ENCODE data around the gene UNK.
A peak's percentile ranks its signal among the peaks of the same experiment; 100 is the strongest.
"Not testable (repeated sequence)": the region's sequence is repeated elsewhere in the genome, so short reads cannot be mapped to it uniquely, and the experiment has no call there.

UNK gene

GRCh38 chr17:75774471-75774990, 10.1 kb upstream of the UNK start:
- DNase-seq: no peak

DNA sequence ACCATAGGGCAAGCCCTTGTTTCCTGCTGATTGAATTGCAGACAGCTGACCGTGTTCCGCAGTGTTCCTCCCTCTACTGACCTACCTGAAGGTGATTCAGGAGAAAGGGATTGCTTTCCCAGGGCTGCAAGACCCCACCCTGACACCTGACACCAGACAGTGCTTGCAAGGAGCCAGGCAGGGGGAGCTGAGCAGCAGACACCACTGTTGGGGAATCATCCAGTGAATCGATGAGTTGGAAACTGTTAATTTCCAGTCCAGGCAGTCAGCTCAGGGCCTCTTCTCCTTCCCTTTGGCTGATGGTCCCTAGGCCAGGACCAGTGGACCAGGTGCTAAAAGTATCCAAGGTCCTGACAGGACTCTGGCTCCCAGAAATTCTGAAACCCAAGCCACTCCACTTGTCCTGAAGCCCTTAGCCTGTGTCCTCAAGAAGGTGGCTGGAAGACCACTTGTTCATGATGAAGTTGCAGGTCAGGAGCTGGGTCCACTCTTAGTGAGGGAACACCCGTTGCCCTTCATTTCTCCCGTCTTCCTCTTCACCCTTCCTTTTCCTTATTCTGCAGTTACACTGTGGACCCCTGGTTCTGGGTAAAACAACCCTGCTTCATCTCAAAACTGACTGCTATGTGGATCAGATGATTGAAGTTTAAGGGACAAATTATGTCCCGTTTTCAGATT, 9.5 kb upstream of the UNK start:
- no peak for DNase-seq

DNA sequence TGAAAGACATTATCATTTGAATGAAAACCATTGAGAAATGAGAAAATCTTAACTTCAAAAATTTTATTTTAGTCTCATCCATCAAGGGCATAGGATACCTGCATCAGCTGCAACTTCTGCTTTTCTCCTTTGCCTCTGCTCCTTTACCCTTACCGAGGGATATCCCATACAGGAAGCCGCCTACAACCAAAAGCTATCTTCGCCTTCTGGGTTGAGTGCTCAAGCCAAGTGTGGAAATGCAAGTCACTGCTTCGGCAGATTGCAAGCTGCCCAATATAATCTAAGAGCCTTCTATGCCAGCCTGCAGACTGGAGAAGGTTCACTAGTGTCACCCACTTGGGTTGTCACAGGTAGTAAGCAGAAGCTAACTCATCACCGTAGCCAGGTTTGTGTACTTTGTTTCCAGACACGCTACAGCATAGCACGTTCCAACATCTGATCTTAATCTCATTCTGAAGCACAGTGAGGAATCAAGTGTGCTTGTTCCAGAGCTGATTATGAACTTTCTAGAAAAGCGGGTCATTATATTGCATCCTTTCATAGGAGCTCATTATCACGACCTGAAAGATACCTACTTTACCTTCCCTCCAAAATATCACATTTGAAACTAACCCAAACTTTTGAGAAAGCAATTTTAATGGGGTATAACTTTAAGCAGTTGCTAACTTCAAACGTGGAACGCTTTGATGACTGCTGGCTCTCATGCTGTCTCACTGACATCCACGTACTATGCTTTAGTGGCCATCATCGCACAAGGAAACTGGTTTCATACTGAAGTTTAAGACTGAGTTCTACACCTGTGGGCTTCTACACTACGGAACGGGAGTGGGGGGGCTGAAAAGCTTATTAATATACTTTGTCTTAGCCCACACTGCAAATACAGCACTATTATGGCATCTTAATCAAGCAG, 8.0 kb upstream of the UNK start:
- DNase-seq: no peak

DNA sequence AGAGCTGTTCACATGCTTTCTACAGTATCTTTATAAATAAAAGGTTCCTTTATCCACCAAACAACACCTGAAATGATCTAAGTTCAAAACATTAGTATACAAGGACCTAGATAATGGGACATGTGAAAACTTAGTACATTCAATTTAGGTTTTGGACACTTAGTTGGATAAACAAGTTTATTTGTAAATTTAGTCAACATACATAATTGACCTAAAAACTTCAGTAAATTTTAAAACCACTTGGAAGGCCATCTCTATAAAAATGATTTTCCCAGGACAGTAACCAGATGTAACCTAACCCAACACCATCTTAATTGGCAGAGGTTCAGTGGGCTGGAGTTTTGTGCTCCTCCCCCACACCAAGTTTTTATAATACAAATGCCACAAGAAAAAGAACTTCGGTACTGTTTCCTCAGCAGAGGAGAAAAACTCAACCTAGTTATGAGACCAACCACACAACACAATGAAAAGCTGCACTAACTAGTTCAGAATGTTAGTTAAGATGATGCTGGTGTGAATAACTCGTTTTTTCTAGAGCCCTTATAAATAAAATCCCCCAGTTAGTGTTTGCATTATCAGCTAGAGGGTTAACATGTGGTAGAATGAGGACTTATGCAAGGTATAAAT, 7.2 kb upstream of the UNK start:
- DNase-seq: no peak

DNA sequence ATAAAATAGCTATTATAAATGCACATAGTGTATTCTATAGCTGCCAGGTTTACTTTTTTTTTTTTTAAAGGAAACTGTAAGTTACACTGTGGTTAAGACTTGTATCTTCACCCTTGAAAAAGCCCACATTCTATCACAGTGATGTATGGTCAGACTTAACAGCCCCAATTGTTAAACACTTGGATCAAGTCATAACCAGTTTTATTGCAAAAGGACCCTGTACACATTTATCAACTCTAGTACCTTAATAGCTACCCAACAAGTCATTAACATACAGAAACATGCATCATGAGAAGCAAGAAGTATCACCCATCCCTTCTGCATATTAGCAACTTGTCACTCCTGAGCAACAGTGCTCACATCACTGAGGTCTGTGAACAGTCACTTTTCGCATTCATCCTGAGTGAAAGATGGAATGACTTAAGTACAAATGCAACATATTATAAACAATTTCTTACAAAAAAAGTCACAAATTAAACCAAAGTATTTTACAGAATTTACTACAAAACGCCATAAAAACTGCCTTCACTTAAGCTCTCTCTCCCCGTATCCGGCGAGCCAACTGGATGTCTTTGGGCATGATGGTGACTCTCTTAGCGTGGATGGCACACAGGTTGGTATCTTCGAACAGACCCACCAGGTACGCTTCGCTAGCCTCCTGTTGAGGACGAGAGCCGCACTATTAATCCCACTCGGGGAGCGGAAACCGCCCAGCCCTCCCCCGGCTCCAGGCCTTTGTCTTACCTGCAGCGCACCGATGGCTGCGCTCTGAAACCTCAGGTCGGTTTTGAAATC, 6.3 kb upstream of the UNK start:
- not testable (repeated sequence) for DNase-seq

DNA sequence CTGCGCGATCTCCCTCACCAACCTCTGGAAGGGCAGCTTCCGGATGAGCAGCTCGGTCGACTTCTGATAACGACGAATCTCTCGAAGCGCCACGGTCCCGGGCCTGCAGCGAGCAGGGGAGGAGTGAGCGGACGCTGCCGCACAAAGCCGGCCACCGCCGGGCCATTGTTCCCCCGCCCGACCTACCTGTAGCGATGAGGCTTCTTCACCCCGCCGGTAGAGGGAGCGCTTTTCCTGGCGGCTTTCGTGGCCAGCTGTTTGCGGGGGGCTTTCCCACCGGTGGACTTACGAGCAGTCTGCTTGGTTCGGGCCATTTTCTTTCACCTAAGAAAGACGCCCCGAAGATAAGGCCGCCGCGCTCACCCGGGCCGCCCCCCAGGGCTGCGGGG, 5.8 kb upstream of the UNK start:
- no peak for DNase-seq

DNA sequence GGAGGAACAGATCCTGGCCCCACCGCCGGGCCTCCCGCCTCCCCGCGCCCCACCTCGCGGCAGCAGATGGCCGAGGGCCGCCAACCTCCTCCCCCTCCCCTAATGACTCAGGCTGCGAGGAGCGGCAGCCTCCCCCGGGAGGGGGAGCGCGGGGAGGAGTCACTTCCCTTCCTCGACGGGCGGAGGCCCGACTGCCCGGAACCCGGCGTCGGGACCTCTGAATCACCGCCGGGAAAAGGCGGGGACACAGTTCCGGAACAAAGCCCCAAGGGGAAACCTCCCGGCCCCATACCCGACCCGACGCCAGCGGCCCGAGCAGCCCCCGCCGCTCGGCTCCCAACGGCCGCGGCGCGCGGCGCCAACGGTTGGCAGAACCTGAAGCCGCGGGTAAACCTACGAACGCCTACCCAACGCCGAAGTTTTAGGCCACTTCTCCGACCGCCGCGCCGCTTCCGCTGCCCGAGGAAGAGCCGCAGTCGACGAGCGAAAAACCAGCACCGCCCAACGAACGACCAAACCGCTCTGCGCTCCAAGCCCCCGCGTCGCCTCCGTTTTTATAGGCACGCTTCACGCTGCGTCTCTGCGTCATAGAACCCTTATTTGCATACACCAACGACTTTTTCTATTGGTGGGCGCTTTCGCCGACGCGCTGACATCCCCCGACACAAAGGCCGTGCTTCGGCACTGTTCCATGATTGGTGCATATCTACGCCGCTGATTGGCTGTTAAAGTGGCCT, 5.2 kb upstream of the UNK start:
- DNase-seq: peak; percentile 100

DNA sequence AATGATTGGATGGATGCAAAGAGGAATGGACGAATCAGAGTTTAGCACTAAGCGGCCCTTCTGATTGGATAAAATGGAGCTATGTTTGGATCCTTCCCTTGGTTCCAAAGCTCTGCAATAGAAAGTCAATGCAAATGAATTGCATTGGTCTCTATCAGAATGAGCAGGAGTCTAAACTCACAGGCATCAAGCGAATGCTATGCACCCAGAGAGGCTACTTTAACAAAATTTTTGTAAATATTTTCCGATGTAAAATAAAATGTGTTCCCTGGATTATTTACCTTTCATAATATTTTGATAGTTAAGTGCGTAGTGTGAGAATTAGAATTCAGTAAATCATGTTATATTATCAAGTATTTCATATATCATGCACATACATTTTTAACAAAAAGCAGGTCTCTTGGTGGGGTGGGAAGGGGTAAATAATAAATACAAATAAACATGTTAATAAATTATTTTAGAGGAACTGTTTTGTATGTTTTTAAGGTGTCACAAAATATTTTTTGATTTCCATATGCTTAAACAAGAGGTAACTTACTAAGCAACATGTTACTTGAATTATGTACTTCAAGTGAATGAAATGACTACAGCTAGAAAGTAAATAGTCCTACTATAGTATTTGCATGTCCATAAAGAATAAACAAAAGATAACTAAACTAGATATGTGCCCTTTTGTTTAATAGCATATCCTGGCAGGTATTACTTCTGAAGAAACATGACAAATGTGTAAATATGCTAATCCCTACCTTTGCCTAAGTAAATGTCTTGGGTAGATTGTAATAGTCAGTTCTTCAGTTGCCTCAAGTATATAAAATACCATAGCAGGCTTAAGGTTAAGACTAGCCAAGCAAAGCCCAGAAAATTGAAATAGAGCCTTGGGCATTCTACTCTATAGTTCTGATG, 4.4 kb upstream of the UNK start:
- no peak for DNase-seq

DNA sequence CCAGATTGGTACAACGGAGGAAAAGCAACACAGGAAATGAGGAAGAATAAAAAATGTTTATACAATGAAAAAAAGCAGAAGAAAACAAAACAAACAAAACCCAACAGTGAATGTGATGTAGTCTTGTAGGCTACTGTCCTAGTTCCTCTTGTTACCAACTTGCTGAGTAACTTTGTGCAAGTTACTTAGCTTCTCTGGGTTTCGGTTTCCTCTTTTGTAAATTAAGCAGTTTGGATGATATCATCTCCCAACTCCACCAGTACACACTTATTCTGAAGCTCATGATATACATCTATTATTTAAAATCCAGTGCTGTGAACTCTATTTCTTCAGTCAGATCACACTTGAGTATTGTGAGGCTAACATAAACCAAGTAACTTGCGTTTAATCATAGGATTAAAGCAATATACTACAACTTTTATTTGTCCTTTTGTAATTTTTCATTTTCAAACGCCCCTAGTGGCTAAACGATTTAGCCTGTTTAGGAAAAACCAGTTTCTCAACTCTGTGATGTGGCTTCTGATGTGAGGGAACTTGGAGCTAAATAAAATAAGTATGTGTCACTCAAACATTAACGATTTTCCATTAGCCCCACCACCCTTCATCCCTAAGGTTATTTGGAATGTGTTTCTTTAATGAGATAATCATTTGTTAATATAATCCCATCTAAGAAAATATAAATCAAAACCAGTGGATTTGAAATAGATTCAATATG, 1.4 kb upstream of the UNK start:
- DNase-seq: peak; percentile 63

DNA sequence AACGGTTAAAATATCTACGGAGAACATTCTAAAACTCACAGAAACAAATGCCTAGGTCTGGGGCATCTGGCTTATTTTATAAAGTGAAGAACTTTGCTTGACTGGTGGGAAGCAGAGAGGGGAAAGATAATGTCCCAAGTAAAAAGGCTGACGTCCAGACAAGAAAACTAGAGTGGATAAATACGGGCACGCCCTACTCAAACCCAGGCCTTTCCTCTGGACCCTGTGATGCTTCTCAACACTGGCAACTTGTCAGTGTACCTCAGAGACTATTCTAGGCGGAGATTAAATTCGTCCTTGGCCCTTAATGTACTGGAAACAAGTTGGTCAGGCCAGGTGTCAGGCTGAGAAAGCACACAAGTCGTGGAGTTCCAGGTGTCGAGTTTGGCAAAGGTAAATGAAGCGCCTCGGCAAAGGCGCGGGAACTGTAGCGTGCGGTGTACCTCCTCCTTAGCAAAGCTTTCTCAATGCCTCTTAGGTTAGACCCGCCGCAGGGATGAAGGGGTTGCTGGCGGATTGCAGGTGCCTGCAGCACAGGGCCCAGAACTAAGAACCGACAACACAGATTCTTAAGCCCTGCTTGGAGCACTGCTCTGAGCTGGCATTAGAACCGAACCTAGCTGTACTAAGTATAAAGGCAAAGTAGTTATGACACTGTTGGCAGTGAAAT, 668 bp upstream of the UNK start:
- no peak for DNase-seq

DNA sequence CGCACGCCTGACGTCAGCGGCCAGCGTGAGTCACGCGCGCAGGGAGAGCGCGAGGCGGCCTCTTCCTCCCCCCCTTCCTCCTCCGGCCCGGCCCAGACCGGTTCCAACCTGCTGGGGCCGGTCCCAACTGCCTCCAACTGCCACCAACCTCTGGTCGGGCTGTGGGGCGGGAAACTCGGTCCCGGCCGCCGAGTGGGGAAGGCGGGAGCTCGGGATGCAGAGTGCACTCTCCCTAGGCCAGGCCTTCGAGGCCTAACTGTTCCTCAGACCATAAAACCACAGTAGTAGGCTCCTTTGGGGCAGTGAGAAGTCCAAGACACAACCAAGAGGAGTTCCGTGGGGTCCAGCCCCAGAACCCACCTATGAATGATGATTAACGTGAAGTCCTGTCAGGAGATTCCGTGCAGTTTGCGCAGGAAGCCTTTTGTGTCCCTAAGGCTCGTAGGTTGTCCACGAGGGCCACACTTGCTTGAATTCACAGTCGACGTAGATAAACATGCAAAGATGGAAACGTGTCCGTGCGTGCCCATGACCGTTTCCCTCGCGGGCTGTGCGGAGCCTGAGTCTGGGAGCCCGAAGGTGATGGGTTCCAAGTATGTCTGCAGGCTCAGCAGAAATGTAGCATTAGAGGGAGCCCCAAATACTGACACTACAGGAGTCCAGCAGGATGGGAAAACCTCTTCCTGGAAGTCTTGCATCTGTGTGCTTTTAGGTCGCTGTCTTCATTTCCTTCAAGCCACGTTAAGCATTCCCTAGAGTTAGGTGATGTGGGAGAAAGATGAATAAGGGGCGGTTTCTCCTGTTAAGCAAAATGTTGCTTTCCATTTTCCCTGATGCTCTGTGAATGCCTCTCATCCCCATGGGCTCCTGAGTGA, 647 bp downstream of the UNK start:
- peak; percentile 91 for DNase-seq

GRCh38 chr17:75791254-75791653, 6.6 kb downstream of the UNK start:
- no peak for DNase-seq

- DNase-seq: no peak
Measured at GRCh38 chr17:75793460-75793859, 8.9 kb downstream of the UNK start.

DNA sequence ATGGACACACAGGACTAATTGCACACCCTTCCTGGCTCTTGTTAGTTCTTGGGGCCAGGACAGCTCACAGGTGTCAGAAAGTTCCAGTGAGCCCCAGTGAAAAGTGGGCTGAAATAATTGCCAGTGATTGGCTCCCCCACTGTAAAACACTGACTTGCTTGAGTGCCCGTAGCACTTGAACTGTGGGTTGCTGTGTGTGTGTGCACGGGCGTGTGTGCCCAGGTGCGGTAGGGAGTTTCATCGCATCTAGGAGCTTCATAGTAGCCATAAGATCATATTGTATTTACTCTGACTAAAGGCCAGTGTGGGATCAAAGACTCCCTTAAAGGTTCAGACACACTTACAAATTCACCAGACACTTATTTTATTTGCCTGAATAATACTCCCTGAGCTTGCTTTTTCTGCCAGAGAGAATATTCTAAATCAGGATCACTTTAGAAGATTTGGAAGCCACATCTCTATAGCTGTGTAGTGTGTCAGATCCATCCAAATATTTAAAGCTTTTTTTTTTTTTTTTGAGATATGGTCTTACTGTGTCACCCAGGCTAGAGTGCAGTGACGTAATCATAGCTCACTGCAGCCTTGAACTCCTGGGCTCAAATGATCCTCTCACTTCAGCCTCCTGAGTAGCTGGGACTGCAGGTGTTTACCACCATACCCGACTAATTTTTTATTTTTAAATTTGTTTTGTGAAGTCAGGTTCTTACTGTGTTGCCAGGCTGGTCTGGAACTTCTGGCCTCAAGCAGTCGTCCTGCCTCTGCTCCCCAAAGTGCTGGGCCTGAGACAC, 11.4 kb downstream of the UNK start:
- DNase-seq: no peak

DNA sequence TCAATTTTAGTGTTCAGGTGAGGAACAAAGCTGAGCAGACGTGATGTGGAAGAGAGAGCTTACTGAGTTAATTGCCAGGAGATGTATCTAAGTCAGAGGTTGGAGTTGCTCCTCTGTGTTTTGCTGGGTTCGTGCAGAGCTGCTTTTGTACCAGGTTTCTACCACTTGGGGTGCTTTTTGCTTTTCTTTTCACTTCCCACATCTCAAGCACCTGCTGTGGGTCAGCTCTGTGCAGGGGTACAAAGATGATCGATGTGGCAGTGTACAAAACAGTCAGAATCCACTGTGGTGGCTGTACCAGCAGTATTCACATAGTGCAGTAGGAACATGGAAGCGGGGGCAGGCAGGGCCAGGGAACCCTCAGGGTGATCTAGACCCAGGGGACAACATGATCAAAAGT, 14.8 kb downstream of the UNK start:
- no peak for DNase-seq

- DNase-seq: no peak
Measured at GRCh38 chr17:75803883-75804282, 19.3 kb downstream of the UNK start.

DNA sequence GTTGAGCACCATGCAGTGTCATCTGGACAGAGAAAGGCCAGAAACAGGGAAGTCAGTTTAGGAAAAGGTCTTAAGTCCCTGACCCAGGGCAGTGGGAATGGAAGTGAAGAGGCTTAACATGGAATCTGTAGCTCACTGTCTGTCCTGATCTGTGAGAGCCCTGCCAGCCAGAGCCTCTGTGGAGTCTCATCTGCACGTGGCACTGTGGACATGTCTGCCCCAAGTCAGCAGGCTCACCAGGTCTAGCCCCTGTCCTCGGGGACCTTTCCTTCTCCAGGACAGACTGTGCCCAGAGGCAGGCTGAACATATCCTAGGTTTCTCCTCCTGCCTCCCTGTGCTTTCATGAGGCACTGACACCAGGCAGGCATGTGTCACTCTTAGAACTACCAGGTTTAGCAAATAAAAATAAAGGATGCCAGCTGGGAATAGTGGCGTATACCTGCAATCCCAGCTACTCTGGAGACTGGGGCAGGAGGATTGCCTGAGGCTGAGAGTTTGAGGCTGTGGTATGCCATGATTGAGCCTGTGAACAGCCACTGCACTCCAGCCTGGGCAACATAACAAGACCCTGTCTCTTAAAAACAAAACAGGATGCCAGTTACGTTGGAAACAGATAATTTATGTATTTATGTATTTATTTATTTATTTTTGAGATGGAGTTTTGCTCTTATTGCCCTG, 22.4 kb downstream of the UNK start:
- no peak for DNase-seq

Measured in HCEC 1CT (cell line).